H1 (cell line): Measurements from ENCODE around the gene CDIPT. TPM values are rescaled to one million over a fixed set of nuclear protein-coding genes. Genes with fewer than 3 reads are reported as not detected.

Source experiments
- CTCF ChIA-PET: fragments of 300-600 bp; sonication (Branson Sonifier 250); formaldehyde crosslinking; loops from one replicate; lab custom pipeline; 2021; ENCODE audit not compliant: partially characterized antibody; lab: Charles Lee
- POLR2A ChIA-PET: fragments of 300-600 bp; sonication (Branson Sonifier 250); formaldehyde crosslinking; loops from one replicate; lab custom pipeline; 2021; ENCODE audit warnings: inconsistent platforms; ENCODE audit not compliant: partially characterized antibody; lab: Charles Lee
- DNase-seq, 2 experiments: peaks; one replicate each; pipeline versions ENCODE4 v3.0.0 to v3.0.0-alpha.2; 2010 to 2022; ENCODE audit warnings: low spot score in 2 of 2, low read depth in 1 of 2, mixed read lengths in 1 of 2
- FAIRE-seq: peaks from 2 replicates; lab custom pipeline; 2011; peaks lifted over from hg19 to GRCh38; lab: Jason Lieb, UNC
- H2AFZ ChIP-seq: 2 replicates; pipeline ENCODE4 v1.8.1; 2012; ENCODE audit warnings: low read length, inconsistent platforms
- H2AK5ac ChIP-seq: 2 replicates; pipeline ENCODE4 v1.6.1; 2013; ENCODE audit warnings: low read depth, low read length
- H2BK120ac ChIP-seq: replicated peaks from 2 replicates; pipeline ENCODE3; 2013; ENCODE audit warnings: low read depth, low read length, inconsistent platforms
- H2BK12ac ChIP-seq: 2 replicates; pipeline ENCODE4 v1.6.1; 2013; ENCODE audit warnings: low read depth, low read length
- H2BK15ac ChIP-seq: 2 replicates; pipeline ENCODE4 v1.6.1; 2013; ENCODE audit warnings: low read length
- H2BK20ac ChIP-seq: 2 replicates; pipeline ENCODE4 v1.6.1; 2013; ENCODE audit warnings: low read length
- H2BK5ac ChIP-seq: 2 replicates; pipeline ENCODE4 v1.6.1; 2013; ENCODE audit warnings: low read depth, low read length
- H3K14ac ChIP-seq: 2 replicates; pipeline ENCODE4 v1.6.1; 2013; ENCODE audit warnings: inconsistent platforms; ENCODE audit not compliant: insufficient read length
- H3K18ac ChIP-seq: 2 replicates; pipeline ENCODE4 v1.6.1; 2013; ENCODE audit warnings: low read length; ENCODE audit errors: extremely low read depth
- H3K23ac ChIP-seq: 2 replicates; pipeline ENCODE4 v1.6.1; 2013; ENCODE audit warnings: inconsistent platforms; ENCODE audit not compliant: insufficient read length
- H3K23me2 ChIP-seq: 2 replicates; pipeline ENCODE4 v1.6.1; 2013; ENCODE audit warnings: low read depth, low read length
- H3K27ac ChIP-seq: 2 replicates; pipeline ENCODE4 v1.6.1; 2011; ENCODE audit warnings: low read depth, low read length, inconsistent platforms
- H3K27me3 ChIP-seq, 4 experiments: replicated peaks in 1 of 4; 1 replicate in 1 of 4; 2 replicates in 3 of 4; pipeline versions ENCODE4 v1.6.1 to v1.8.1; 2011 to 2013; ENCODE audit warnings: low read length in 3 of 4, mild to moderate bottlenecking in 3 of 4, inconsistent platforms in 2 of 4, mixed read lengths in 2 of 4, moderate library complexity in 1 of 4; ENCODE audit not compliant: control insufficient read depth in 3 of 4, insufficient read depth in 3 of 4; ENCODE audit errors: extremely low read depth in 1 of 4
- H3K36me3 ChIP-seq, 4 experiments: 2 replicates each; pipeline versions ENCODE4 v1.6.1 to v1.8.1; 2011 to 2013; ENCODE audit warnings: mild to moderate bottlenecking in 4 of 4, low read length in 3 of 4, moderate library complexity in 2 of 4, control low read depth in 1 of 4, inconsistent platforms in 1 of 4; ENCODE audit not compliant: insufficient read depth in 4 of 4, control insufficient read depth in 2 of 4
- H3K4ac ChIP-seq: replicated peaks from 2 replicates; pipeline ENCODE3; 2013; ENCODE audit warnings: low read length, low read depth, mixed read lengths, inconsistent platforms; ENCODE audit not compliant: insufficient read length
- H3K4me1 ChIP-seq, 4 experiments: replicated peaks in 1 of 4; 1 replicate in 1 of 4; 2 replicates in 3 of 4; pipeline versions ENCODE4 v1.6.1 to v1.8.1; 2011 to 2013; ENCODE audit warnings: low read length in 3 of 4, inconsistent platforms in 2 of 4, mixed read lengths in 1 of 4; ENCODE audit not compliant: insufficient read depth in 4 of 4, control insufficient read depth in 3 of 4
- H3K4me2 ChIP-seq, 2 experiments: 2 replicates each; pipeline versions ENCODE4 v1.6.1 to v1.8.1; 2011 to 2013; ENCODE audit warnings: low read depth in 2 of 2, low read length in 2 of 2, control low read depth in 1 of 2, inconsistent platforms in 1 of 2, mild to moderate bottlenecking in 1 of 2; ENCODE audit not compliant: insufficient read depth in 1 of 2
- H3K4me3 ChIP-seq, 4 experiments: fragments of 200-600, 300-600 bp in 1 of 4; sonication (generic), shearing (Covaris generic), sonication (Bioruptor Twin) in 1 of 4; 2 replicates each; pipeline versions ENCODE4 v1.5.1 to v1.8.1; 2011 to 2016; ENCODE audit warnings: low read length in 4 of 4, low read depth in 3 of 4, control low read depth in 2 of 4, inconsistent platforms in 2 of 4, mild to moderate bottlenecking in 2 of 4, mixed read lengths in 1 of 4, moderate library complexity in 1 of 4; ENCODE audit not compliant: insufficient read depth in 2 of 4; ENCODE audit errors: extremely low read depth in 1 of 4
- H3K56ac ChIP-seq: replicated peaks from 2 replicates; pipeline ENCODE3; 2013; ENCODE audit warnings: low read depth, mild to moderate bottlenecking, mixed read lengths, low read length, inconsistent platforms; ENCODE audit not compliant: insufficient read length
- H3K79me1 ChIP-seq: 2 replicates; pipeline ENCODE4 v1.6.1; 2013; ENCODE audit warnings: low read depth, low read length, control low read depth
- H3K79me2 ChIP-seq, 2 experiments: 2 replicates each; pipeline versions ENCODE4 v1.6.1 to v1.8.1; 2012 to 2013; ENCODE audit warnings: low read length in 2 of 2, mild to moderate bottlenecking in 2 of 2, inconsistent platforms in 1 of 2; ENCODE audit not compliant: insufficient read depth in 2 of 2, control insufficient read depth in 1 of 2
- H3K9ac ChIP-seq, 4 experiments: replicated peaks in 1 of 4; 1 replicate in 1 of 4; 2 replicates in 3 of 4; pipeline versions ENCODE4 v1.6.1 to v1.8.1; 2011 to 2013; ENCODE audit warnings: low read depth in 3 of 4, low read length in 3 of 4, control low read depth in 2 of 4, mild to moderate bottlenecking in 2 of 4, moderate library complexity in 2 of 4, inconsistent platforms in 1 of 4; ENCODE audit errors: extremely low read depth in 1 of 4
- H3K9me3 ChIP-seq, 2 experiments: 2 replicates each; pipeline versions ENCODE4 v1.6.1 to v1.8.1; 2012 to 2013; ENCODE audit warnings: mild to moderate bottlenecking in 2 of 2, moderate library complexity in 2 of 2, control low read depth in 1 of 2, inconsistent platforms in 1 of 2, low read depth in 1 of 2, low read length in 1 of 2, mixed read lengths in 1 of 2; ENCODE audit not compliant: insufficient read depth in 2 of 2
- H4K20me1 ChIP-seq, 2 experiments: replicated peaks in 1 of 2; 2 replicates each; pipeline versions ENCODE3 to v1.8.1; 2011 to 2013; ENCODE audit warnings: inconsistent platforms in 2 of 2, low read length in 2 of 2, mild to moderate bottlenecking in 1 of 2; ENCODE audit not compliant: insufficient read depth in 2 of 2, control insufficient read depth in 1 of 2
- H4K5ac ChIP-seq: 2 replicates; pipeline ENCODE4 v1.6.1; 2013; ENCODE audit warnings: low read length, low read depth, mixed read lengths, inconsistent platforms; ENCODE audit not compliant: insufficient read length
- H4K8ac ChIP-seq: 2 replicates; pipeline ENCODE4 v1.8.0; 2013; ENCODE audit warnings: mild to moderate bottlenecking, moderate library complexity, low read length, inconsistent platforms; ENCODE audit not compliant: insufficient read depth; ENCODE audit errors: extremely low read depth
- H4K91ac ChIP-seq: replicated peaks from 2 replicates; pipeline ENCODE3; 2013; ENCODE audit warnings: low read length, mixed read lengths, inconsistent platforms; ENCODE audit not compliant: insufficient read length
- EP300 ChIP-seq, 2 experiments: IDR thresholded peaks; 1 replicate in 1 of 2; 2 replicates in 1 of 2; pipeline ENCODE4 v1.6.1; 2011 to 2012; ENCODE audit warnings: low read depth in 2 of 2, low read length in 2 of 2, mild to moderate bottlenecking in 2 of 2, borderline replicate concordance in 1 of 2, inconsistent platforms in 1 of 2, moderate library complexity in 1 of 2
- KDM4A ChIP-seq: IDR thresholded peaks from one replicate; pipeline ENCODE4 v1.7.1; 2012; ENCODE audit warnings: low read depth, mild to moderate bottlenecking, moderate library complexity, low read length, inconsistent platforms; ENCODE audit not compliant: severe bottlenecking
- RAD21 ChIP-seq, 2 experiments: IDR thresholded peaks in 1 of 2; conservative IDR thresholded peaks in 1 of 2; 2 replicates each; pipeline ENCODE4 v1.6.1; 2011; ENCODE audit warnings: low read depth in 2 of 2, low read length in 2 of 2, improper control_type of control experiment in 1 of 2, inconsistent platforms in 1 of 2, mild to moderate bottlenecking in 1 of 2, moderate library complexity in 1 of 2
- RNF2 ChIP-seq: fragments of 200-900, 300-1000 bp; sonication (generic); IDR thresholded peaks from 2 replicates; pipeline ENCODE4 v1.7.1; 2016; ENCODE audit warnings: borderline replicate concordance, low read depth, mild to moderate bottlenecking, antibody characterized with exemption, low read length; ENCODE audit not compliant: poor library complexity, severe bottlenecking; ENCODE audit errors: missing control alignments
- SAP30 ChIP-seq: fragments of 300-600 bp; sonication (generic); IDR thresholded peaks from 2 replicates; pipeline ENCODE4 v1.7.1; 2012; ENCODE audit warnings: low read length, moderate library complexity, mild to moderate bottlenecking, inconsistent platforms; ENCODE audit not compliant: insufficient read depth, insufficient replicate concordance
- SIN3A ChIP-seq, 2 experiments: IDR thresholded peaks in 1 of 2; conservative IDR thresholded peaks in 1 of 2; 2 replicates each; pipeline ENCODE4 v1.6.1; 2011 to 2012; ENCODE audit warnings: low read length in 2 of 2, improper control_type of control experiment in 1 of 2, low read depth in 1 of 2, mild to moderate bottlenecking in 1 of 2
- SP2 ChIP-seq: IDR thresholded peaks from 2 replicates; pipeline ENCODE4 v1.6.1; 2012; ENCODE audit warnings: mild to moderate bottlenecking, low read length, inconsistent platforms
- TAF7 ChIP-seq: optimal IDR thresholded peaks from 2 replicates; pipeline ENCODE3; 2011; ENCODE audit warnings: low read depth, mild to moderate bottlenecking, inconsistent platforms, low read length, moderate library complexity, borderline replicate concordance
- WGBS, 2 experiments: shearing (Covaris generic) in 1 of 2; methylation state at CpG; one replicate each; pipeline versions ENCODE4 v1.1.6 to v1.1.7; 2013 to 2015; ENCODE audit warnings: low lambda C conversion rate in 2 of 2, mixed read lengths in 2 of 2, inconsistent platforms in 1 of 2, low coverage in 1 of 2, missing lambda C conversion rate in 1 of 2; ENCODE audit not compliant: insufficient replicate concordance in 2 of 2, insufficient coverage in 1 of 2, insufficient read length in 1 of 2; ENCODE audit errors: extremely low coverage in 1 of 2, missing lambda C conversion rate in 1 of 2; 5-methylcytosine and 5-hydroxymethylcytosine counted together
- polyA plus RNA-seq, 7 experiments: library from polyadenylated mRNA; depleted of rRNA in 3 of 7; stranded (reverse) in 5 of 7; unstranded in 2 of 7; fragments of >200 nt in 5 of 7; fragments of 200-250 nt in 2 of 7; gene quantifications; 1 replicate in 5 of 7; 2 replicates in 1 of 7; 4 replicates in 1 of 7; pipeline versions ENCODE4 v1.2.1 to v1.2.3, GENCODE V29; 2011 to 2013; ENCODE audit warnings: missing spikeins in 2 of 7, mixed read lengths in 2 of 7
- total RNA-seq: library from RNA; stranded (reverse); fragmentation: NEBNext Ultra II Directional; extraction: Animal tissue kit (Norgen Biotek cat#: 25700); gene quantifications from 2 replicates; pipeline ENCODE4 v1.2.1, GENCODE V29; 2021
- TF ChIP-seq, protein P1 (sequence below): IDR thresholded peaks from 2 replicates; pipeline ENCODE4 v1.6.1; 2011; ENCODE audit warnings: low read depth, mild to moderate bottlenecking, low read length; ENCODE audit not compliant: insufficient read depth

The CDIPT gene
- total and polyA plus RNA-seq, 2 of the 8 experiments (the other 6 are each of a cell fraction or from before 2014, with no cell fraction given): 69.2 to 140 TPM

- Histone ChIP-seq H3K14ac (no peak overlapping the region), H3K9ac (peak overlapping the region in 2 of 4 experiments; percentile 70 to 73; a peak in 4 of 7 replicates), H3K36me3 (no peaks in the 10 kb centered on the region; a peak in 1 of 8 replicates), H2AK5ac (no peak overlapping the region), H2BK20ac (no peak overlapping the region), H3K79me1 (0 out of 2 replicates have a peak, but pooled peaks cover 2% of the 10 kb centered on the region), H4K91ac (no peak overlapping the region), H3K4me3 (peak overlapping the region; percentile 59 to 99 (median 90)), H4K5ac (no peak overlapping the region), H3K18ac (no peak overlapping the region), H3K4ac (no peak overlapping the region), H2BK120ac (no peak overlapping the region), H4K8ac (no peak overlapping the region), H2BK12ac (no peak overlapping the region), H2BK15ac (no peak overlapping the region), H3K4me2 (peak overlapping the region; percentile 87 to 99), H2AFZ (no peak overlapping the region), H3K56ac (no peak overlapping the region), H3K27ac (no peak overlapping the region), H3K79me2 (no peaks in the 10 kb centered on the region), H4K20me1 (peaks cover 0 to 3% of the 10 kb centered on the region in 2 experiments), H3K27me3 (no peaks in the 10 kb centered on the region), H3K23ac (no peak overlapping the region), H3K4me1 (peaks cover 0 to 14% (median 3%) of the 10 kb centered on the region in 4 experiments; a peak in 6 of 7 replicates), H2BK5ac (peak overlapping the region; percentile 60; the same call in 1 of the 2 replicates), H3K9me3 (no peaks in the 10 kb centered on the region), H3K23me2 (peaks cover 24% of the 10 kb centered on the region)
- DNase-seq (no peak), FAIRE-seq (no peak)
- WGBS, 2 experiments: 28% methylated on average over 9 of the region's 9 CpGs; no CpG with 5 or more reads in 1 of the 2 experiments
- POLR2A ChIA-PET: interaction anchor here (0.7 to 5.7 kb wide), 7 partner anchors 13 to 806 kb away, joined by 3 to 52 read pairs (median 5); partner anchors contain the start of gene KCTD13
- CTCF ChIA-PET: interaction anchor here (0.8 to 2.9 kb wide), 4 partner anchors 10 to 133 kb away, joined by 4 to 12 read pairs (median 4); partner anchors contain the start of genes C16orf92 and TLCD3B
- peak; percentile 51 to 93; a peak in 3 of 4 replicates for TF ChIP-seq SIN3A (conservative IDR thresholded peaks at IDR 0.05 in 1 of 2, IDR thresholded peaks at IDR 0.05 in 1 of 2; ENCODE audit: low read depth in 1 of 2, low read length in 2 of 2)
- TF ChIP-seq SP2: no peak
- TF ChIP-seq RNF2: no peak
- peak; percentile 19 for TF ChIP-seq SAP30
- TF ChIP-seq, protein P1, sequence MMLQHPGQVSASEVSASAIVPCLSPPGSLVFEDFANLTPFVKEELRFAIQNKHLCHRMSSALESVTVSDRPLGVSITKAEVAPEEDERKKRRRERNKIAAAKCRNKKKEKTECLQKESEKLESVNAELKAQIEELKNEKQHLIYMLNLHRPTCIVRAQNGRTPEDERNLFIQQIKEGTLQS: no peak
- TF ChIP-seq KDM4A: no peak
- TF ChIP-seq TAF7: no peak
- TF ChIP-seq EP300 (IDR thresholded peaks at IDR 0.05; ENCODE audit: borderline replicate concordance in 1 of 2, low read depth in 2 of 2, low read length in 2 of 2): no peak
- TF ChIP-seq RAD21 (IDR thresholded peaks at IDR 0.05 in 1 of 2, conservative IDR thresholded peaks at IDR 0.05 in 1 of 2; ENCODE audit: low read depth in 2 of 2, low read length in 2 of 2): no peak
Observed at GRCh38 chr16:29898135-29898803, 35.2 kb upstream of the CDIPT start.
